ENCODE measurements around the gene CSNK1G1.
"Not testable (repeated sequence)": the region's sequence is repeated elsewhere in the genome, so short reads cannot be mapped to it uniquely, and the experiment has no call there.

CSNK1G1 gene

DNA sequence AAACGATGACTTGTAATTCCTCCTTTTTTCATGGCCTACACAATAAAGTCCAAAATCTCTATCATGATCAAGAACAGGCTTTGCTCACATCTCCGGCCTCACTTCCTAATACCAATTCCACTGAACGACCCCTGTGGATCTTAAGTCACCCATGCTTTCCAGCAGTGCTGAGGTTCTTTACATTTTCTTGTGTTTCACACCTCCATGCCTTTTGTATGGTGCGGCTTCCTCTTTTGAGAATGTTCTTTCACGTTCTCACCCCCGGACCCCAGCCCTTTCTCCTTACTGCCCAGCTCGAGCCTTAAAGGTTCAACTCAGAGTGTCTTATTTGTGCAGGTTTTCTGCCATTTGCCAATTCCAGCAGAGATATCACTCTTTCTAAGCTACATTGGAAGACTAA, 70.1 kb downstream of the CSNK1G1 start:
- no peak for DNase-seq

DNA sequence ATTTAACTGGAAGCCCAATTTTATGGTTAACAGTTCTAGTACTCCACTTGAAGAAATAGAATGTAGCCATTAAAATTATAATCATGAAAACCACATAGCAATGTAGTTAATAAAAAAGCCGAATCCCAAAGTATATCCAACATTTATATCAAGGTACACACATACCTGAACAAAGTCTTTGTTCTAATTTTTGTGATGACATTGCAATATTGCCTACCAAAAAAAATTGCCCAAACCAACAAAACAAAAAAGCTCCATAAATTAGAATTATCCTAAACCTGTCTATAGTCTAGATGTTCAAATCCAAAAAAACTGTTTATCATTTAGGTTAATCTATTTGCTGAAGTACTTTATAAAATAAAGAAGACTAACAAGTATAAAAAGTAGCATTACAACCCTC, 70.8 kb downstream of the CSNK1G1 start:
- no peak for DNase-seq

DNA sequence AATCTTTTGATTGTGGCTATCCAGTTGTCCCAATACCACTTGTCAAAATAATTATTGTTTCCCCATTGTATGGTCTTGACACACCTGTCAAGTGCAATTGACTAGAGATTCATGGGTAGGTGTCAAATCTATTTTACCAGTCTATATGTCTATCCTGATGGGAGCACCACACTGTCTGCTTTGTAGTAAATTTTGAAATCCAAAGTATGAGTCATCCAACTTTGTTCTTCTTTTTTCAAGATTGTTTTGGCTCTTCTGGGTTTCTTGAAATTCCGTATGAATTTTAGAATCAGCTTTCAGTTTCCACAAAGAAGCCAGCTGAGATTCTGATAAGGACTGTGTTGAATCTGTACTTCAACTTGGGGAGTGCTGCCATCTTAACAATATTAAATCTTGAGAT, 71.9 kb downstream of the CSNK1G1 start:
- DNase-seq = peak; percentile 16

DNA sequence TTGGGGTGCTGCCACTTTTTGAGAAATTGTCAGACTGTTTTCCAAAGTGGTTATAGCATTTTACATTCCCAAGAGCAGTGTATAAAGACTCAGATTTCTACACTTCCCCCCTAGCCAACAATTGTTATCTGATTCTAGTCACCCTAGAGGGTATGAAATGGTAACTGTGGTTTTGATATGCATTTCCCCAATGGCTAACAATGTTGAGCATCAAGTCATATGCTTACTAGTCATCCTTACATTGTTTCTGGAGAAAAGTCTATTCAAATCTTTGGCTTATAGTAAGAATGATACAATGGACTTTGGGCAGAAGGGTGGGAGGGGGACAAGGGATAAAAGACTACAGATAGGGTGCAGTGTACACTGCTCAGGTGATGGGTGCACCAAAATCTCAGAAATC, 73.3 kb downstream of the CSNK1G1 start:
- DNase-seq = no peak

DNA sequence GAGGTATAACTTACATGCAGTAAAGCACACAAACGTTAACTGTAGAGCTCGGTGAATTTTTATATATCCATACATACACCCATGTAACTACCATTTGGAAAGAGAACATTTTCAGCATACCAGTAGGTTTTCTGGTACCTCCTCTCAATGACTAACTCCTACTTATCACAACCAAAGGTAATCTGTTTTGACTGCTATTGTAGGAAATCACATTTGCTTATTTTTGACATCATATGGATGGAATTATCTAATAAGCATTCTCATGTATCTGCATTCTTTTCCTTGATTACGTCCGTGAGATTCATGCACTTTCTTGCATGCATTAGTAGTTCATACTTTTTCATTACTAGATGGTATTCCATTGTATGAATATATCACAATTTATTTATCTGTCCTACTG, 76.8 kb downstream of the CSNK1G1 start:
- DNase-seq = peak; percentile 10

DNA sequence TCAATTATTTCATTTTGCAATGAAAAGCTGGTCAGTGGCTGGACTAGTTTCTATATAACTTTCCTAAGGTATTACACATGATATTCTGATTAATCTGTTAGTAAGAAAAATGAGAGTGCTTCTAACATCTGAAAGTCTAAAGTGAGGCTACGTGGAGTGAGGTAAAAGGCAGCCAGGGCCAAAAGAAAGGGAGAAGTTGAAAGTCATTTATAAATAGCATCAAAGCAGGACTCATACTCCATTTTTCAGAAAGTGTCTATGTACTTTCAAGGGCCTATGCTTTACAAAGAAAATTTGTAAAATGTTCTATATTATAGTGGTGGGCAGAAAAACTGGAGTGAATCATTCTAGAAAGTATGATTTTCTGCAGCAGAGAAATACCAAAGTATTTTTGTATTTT, 80.0 kb downstream of the CSNK1G1 start:
- DNase-seq = no peak

DNA sequence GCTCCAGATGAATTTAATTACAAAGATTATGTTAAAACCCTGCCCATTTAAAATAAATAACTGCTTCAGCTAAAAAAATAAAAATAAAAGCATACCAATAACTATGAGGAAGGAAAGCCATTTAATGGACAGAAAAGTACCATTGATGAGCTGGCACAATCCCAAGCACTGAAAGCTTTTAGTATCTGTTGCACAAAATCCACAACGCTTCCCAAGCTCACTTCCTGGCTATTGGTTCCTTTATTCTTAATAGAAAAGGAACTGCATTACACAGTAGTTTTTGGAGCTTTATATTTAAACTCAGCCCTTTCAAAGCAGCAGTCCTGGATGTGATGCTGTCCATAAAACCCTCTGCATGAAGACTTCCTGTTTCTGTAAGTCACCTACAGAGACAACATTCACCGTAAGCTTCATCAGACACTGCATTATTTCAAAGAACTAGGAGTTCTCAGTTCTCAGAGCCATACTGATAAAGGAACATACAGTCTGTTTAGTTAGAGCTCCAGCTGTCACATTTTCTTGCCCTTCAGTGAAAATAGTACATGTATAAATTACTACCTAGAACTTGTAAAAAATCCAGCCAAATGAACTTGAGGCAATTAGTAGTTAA, 81.5 kb downstream of the CSNK1G1 start:
- DNase-seq = no peak

DNA sequence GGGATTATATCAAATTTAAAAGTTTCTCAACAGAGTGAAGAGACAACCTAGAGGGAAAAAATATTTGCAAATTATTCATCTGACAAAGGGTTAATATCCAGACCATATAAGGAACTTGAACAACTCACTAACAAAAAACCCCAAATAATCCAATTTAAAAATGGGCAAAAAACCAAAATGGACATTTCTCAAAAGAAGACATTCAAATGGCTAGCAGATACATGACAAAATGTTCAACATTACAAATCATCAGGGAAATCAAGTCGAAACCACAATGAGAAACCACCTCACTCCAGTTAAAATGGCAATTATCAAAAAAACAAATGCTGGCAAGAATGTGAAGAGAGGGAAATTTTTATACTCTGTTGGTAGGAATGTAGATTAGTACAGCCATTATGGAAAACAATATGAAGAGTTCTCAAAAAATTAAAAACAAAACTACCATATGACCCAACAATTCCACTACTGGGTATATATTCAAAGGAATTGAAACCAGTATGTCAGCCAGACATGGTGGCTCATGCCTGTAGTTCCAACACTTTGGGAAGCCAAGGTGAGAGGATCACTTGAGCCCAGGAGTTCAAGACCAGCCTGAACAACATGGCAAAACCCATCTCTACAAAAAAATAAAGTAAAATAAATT, 88.5 kb downstream of the CSNK1G1 start:
- no peak for DNase-seq

DNA sequence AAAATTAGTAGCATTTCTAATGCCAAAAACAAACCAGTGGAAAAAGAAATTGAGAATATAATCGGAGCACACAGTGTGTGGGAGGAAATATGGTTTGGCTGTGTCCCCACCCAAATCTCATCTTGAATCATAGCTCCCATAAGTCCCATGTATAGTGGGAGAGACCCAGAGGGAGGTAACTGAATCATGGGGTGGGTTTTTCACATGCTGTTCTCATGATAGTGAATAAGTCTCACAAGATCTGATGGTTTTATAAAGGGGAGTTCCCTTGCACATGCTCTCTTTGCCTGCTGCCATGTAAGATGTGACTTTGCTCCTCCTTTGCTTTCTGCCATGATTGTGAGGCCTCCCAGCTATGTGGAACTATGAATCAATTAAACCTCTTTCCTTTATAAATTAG, 90.8 kb downstream of the CSNK1G1 start:
- not testable (repeated sequence) for DNase-seq

DNA sequence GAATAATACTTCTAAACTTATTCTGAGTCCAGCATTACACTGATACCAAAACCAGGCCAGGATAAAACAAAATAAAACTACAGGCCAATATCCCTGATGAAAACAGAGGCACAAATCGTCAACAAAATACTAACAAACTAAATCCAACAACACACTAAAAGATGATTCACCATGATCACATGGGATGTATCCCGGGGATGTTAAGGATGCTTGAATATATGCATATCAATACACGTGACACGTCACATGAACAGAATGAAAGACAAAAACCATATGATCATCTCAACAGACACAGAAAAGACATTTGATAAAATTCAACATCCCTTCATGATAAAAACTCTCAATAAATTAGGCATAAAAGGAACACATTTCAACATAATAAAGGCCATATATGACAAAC, 91.5 kb downstream of the CSNK1G1 start:
- DNase-seq = no peak

DNA sequence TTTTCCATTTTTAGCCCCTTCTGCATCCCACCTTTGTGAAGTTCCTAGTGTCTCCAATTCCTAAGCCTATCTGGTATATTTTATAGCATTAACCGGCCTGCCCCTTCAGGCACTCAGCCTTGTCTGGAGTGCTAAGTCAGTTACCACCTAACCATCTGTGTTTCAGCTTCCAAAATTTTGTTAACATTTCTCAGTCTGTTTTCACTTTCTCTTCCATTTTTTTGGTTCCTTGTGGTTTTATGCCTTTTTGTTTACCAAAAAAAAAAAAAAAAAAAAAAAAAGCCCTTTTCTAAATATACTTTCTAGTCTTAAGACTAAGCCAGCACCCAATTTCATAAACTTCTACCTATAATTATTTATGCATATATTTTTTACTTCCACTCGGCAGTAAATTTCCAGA, 92.4 kb downstream of the CSNK1G1 start:
- DNase-seq = no peak

DNA sequence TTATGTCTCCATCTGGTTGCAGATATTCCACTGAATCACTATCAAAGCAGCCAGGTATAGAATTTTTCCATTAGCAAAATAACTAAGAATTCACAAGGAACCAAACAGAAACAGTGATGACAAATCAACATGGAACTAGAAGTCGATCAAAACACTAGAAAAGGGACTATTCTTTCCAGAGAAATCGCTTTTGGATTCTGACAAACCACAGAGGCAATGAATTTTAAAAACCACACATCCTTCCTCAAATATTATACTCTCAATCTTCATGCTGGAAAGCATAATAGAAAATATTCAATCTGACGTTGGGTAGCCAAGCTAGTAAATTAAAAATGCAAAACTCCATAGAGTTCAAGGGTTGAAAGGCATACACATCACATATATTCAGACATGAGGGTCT, 99.9 kb downstream of the CSNK1G1 start:
- DNase-seq = no peak

DNA sequence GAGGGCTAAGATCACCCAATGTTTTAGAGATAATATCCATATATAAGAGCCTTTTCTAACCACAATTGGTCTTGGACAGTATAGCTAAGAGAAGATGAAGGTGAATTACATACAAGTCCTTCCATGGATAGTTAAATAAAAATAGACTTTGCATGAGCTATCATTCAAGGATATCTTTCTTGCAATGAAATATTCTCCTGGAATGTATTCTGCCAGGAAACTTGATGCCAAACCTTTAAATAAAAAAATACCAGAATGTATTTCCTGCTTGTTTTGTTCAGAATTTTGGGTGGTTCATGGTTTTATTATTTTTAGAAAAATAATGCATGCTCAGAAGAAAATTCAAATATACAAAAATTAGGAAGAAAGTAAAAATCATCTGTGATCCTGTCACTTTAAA, 104.3 kb downstream of the CSNK1G1 start:
- DNase-seq = no peak

DNA sequence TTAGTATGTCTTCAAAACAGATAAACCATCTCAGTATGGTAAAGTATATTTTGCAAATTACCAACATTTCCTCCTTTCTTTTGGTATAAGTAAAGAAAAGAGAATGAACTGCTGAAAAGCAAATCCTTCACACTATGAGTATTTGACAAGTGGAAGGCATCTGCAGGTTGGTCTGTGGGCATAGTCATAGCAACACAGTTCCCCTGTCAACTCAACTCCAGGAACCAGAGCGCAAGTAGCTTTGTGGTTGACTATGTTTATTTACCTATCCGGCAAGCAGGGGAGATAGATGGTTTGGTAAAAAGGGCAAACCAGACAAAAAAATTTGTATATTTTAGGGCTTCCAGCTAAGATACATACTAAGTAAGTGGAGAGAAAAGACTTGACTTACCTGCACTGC, 104.9 kb downstream of the CSNK1G1 start:
- DNase-seq = no peak

DNA sequence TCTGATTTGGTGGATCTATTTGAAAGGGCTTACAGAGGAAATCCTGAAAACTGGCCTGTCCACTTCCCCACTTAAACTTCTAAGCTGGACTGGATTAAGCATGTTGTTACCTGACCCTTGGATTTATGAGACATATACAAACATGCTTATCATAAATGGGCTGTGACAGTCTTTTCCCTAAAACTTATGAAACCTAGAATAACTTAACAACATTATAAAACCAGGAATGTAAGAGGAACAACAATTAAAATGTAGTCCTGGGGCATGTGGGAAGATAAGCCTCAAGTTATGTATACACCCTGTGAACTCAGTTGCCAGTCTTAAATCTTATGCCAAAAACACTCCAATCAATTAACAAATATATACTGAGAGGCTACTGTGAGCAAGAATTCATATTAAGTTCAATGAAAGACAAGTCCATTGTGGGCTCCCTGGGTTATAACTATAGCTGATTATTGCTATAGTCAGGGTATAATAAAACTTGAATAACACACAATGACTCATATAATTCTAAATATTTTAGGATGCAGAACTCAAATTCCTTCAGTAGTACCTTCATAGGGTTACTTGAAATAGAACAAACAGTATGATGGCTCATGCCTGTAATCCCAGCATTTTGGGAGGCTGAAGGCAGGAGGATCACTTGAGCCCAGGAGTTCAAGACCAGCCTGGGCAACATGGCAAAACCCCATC, 105.9 kb downstream of the CSNK1G1 start:
- peak; percentile 57 for DNase-seq

DNA sequence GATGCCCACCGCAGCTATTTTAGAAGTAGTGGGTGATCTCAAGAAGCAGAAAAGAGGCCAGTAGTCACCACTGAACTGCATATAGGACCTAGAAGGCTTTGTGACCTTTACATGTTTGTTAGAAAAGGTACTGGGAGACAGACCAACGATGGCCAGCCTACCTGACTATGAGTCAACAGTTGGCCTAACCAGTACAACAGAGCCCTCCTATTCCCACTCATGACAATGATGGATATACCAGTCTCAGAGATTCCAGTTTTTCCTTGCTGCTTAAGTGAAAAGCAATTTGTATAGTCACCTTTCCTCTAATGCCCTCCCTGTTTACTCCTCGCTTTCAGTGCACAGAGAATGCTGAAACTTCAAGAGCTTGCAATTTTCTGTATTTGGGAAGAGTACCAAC, 106.6 kb downstream of the CSNK1G1 start:
- no peak for DNase-seq

DNA sequence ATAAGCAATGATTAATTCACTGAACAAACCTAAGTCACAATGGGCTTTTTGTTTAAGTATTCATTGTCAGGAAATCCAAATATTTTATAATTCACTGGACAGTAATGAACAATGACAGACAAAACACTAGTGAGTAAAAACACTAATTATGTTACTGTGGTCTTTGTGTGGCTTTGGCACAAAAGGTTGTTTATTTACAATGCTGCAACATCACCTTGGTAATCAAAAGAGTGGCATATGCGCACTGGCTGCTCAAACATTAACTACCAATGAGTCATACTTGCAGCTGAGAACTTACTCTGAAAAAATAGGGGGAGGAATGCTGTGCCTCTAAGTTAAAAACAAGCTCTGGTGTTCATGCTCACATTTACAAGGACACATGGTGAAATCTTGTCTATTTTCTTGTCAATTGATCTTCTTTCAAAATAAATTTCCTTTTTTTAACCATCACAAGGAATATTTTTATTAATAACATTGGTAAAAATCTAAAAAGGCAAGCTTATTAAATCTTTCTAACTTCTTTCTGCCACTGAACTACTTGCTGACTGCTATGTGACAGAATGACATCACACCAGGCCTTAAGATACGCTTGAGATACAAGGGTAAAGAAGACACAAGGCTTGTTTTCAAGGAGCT, 107.9 kb downstream of the CSNK1G1 start:
- DNase-seq = peak; percentile 86

DNA sequence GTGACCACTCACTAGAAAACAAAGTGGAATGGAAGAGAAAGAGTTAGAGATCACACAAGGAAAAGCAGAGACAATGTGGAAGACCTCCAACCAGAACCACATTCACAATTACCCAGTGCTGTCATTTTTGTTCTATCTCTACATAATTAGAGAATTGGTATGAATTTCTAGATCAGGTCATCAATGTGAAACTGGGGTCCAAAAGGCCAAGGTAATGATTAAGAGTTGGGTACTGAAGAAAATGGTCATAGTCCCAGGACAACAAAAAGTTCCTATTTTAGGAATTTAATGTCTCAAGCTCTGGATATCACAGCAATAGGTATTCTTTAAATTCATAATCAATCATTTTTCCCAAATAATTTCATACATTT, 108.5 kb downstream of the CSNK1G1 start:
- no peak for DNase-seq

DNA sequence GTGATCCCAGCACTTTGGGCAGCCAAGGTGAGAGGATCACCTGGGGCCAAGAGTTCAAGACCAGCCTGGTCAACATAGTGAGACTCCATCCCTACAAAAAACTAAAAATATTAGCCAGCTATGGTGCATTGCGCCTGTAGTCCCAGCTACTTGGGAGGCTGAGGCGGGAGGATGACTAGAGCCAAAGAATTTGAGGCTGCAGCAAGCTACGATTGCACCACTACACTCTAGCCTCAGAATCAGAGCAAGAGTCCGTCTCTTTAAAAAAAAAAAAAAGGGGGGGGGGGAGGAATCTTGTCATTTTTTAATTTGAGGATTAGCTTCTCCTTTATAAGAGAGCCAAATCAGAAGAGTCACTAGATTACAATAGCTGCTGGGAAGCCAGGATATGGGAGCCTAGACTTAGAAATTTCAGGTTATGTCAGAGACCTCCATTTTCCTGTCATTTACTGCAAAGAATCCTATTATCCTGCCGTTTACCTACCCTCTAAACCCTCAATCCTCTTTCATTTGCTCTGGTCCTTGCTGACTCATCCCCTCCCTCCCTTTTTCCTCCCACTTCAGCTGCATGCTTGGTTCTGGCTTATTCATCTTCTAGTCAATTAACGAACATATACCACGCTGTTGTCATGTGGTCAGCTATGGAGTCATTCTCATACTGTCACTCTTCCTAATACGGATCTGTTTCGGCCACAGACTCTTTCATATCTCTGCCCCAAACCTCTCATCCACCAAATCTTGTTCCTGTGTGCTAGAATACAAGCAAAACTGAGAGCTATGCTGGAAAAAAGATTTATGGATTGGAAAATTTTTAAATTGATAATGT, 109.4 kb downstream of the CSNK1G1 start:
- DNase-seq = peak; percentile 87

DNA sequence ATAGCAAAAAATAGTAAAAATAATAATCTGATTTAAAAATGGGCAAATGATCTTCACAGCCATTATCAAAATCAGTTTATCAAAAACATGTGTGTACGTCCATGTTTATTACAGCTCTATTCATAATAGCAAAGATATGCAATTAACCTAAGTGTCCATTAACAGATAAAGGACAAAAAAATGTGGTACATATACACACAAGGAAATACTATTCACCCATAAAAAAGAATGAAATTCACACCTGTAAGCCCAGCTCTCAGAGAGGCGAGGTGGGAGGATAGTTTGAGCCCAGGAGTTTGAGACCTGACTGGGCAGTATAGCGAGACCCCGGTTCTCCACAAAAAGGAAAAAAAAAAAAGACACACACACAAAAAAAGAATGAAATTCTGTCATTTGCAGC, 110.6 kb downstream of the CSNK1G1 start:
- DNase-seq = no peak

DNA sequence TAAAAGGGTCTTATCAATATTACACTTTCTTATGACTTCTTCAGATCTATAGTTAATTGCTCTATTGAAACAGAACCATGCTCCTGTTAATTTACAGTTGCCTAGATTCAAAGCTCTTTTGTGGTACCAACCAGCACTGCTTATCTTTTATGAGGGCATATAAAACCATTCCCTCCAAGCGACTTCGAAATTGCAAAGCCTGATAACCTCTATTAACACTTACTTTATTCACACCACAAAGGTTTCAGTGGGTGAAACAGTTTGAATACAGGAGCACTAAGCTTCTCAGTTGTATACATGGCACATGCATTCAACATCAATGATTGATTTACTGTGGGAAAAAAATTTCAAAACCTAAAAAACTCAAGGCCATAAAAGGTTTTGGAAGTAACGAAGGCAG, 118.3 kb downstream of the CSNK1G1 start:
- DNase-seq = no peak

DNA sequence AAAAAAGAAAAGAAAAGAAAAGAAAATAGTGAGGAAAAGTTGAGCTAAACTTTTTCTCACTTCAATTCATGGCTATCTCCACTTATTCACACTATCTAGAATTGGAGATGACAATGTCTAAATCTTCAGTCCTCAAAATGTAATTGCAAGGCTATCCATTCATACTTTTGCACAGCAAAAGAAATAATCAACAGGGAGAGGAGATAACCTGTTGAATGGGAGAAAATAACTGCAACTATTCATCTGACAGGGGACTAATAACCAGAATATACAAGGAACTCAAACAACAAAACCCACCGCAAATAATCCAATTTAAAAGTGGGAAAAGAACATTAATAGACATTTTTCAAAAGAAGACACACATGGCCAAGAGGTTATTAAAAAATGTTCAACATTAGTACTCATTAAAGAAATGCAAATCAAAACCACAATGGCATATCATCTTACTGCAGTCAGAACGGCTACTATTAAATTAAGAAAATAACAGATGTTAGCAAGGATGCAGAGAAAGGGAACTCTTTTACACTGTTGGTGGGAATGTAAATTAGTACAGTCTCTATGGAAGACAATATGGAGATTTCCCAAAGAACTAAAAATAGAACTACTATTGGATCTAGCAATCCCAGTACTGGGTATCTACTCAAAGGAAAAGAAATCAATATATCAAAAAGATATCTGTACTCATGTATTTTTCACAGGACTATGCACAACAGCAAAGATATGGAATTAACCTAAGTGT, 119.6 kb downstream of the CSNK1G1 start:
- DNase-seq = no peak

DNA sequence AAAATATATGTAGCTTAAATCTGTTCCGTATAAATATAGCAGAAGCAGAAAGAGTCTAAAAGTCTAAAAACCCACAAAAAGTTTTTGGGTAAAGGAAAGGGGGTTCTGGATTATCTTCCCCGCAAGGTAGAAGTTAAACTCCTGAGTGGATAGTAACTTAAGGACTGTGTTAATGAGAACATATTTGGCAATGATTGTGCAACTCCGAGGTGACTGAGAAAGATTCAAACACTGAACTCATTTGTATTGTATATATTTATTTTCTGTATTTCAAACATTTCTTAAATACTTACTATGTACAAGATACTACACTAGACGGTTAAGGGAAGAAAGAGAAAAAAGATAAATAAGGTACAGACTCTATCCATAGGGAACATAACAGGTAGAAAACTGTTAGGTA, 120.4 kb downstream of the CSNK1G1 start:
- DNase-seq = no peak
